SIG-M5 treated with dmso at 0.1 percent for 504 hours (cell line): ENCODE measurements around the gene CERKL.
A peak's percentile ranks its signal among the peaks of the same experiment; 100 is the strongest.
"Not testable (repeated sequence)": the region's sequence is repeated elsewhere in the genome, so short reads cannot be mapped to it uniquely, and the experiment has no call there.

Experiments
- DNase-seq: peaks from one replicate; lab custom pipeline; 2025; ENCODE audit not compliant: unreplicated experiment; lab: John Stamatoyannopoulos, UW

Gene CERKL, protein sequence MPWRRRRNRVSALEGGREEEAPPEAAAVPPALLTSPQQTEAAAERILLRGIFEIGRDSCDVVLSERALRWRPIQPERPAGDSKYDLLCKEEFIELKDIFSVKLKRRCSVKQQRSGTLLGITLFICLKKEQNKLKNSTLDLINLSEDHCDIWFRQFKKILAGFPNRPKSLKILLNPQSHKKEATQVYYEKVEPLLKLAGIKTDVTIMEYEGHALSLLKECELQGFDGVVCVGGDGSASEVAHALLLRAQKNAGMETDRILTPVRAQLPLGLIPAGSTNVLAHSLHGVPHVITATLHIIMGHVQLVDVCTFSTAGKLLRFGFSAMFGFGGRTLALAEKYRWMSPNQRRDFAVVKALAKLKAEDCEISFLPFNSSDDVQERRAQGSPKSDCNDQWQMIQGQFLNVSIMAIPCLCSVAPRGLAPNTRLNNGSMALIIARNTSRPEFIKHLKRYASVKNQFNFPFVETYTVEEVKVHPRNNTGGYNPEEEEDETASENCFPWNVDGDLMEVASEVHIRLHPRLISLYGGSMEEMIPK

DNA sequence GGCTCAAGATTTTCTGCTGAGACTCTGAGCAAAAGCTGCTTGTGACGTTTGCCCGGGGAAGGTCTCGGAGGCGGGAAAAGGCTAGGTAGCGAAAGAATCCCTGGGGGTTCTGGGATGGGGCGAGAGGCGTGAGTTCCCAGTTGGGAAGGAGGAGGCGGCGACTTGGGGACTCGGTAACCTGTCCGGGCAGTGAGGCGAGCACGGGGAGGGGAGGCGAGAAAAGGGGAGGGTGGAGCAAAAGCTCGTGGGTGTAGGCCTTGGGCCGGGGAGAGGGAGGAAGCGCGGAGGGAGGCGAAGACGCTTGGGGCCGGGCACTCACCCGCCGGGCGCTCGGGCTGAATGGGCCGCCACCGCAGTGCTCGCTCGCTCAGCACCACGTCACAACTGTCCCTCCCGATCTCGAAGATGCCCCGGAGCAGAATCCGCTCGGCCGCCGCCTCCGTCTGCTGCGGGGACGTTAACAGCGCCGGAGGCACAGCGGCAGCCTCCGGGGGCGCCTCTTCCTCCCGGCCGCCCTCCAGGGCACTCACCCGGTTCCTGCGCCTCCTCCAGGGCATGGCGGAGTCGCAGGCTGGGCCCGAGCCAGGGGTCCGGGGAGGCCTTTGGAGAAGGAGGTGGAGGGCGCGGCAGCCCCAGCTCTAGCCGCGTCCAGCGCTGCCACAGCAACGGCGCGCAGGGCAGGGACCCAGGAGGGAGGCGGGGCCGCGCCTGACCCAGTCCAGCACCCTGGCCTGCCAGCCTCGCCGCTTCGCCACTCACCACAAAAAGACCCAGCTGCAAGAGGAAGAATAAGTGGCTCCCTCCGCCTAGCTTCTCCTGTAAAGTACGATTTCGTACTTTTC, at the start of gene CERKL:
Gene CERKL (minus strand): TSS at position 656 of the 842 bp plus-strand sequence. CDS start 99 bp downstream, at position 557.
- no peak for DNase-seq

DNA sequence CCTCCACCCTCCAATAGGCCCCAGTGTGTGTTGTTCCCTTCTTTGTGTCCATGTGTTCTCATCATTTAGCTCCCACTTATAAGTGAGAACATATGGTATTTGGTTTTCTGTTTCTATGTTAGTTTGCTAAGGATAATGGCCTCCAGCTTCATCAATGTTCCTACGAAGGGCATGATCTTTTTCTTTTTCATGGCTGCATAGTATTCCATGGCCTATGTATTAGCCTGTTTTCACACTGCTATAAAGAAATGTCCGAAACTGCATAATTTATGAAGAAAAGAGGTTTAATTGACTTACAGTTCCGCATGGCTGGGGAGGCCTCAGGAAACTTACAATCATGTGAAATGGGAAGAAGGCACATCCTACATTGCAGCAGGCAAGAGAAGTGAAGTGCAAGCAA, 45.6 kb upstream of the CERKL start:
- not testable (repeated sequence) for DNase-seq

DNA sequence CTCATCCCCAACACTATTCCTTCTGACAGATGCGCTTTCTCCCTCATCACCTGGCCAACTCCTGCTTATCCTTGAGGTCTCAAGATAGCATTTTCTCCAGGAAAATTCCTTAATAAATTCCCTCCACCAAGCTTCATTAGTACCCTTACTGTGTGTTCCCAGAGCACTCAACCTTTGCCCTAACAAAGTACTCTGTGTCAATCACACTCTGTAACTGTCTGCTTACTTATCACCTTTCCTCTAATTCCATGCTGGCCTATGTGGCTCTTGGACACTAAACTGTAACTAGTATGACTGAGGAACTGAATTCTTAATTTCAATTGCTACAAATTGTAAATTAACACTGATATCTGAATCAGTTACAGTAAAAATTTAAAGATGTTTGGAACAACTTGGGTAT, 41.3 kb upstream of the CERKL start:
- DNase-seq = no peak

DNA sequence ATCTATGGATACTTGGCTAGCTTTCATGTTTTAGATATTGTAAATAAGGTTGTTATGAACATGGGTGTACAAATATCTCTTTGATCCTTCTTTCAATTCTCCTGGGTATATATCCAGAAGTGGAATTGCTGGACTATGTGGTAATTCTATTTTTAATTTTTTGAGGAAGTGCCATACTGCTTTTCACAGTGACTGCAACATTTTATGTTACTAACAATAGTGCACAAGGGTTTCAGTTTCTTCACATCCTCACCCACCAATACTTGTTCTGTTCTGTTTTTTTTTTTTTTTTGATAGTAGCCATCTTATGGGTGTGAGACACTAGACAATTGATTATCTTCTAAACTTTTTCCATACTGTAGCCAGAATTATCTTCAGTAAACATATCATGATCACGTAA, 40.7 kb upstream of the CERKL start:
- peak; percentile 92 for DNase-seq

DNA sequence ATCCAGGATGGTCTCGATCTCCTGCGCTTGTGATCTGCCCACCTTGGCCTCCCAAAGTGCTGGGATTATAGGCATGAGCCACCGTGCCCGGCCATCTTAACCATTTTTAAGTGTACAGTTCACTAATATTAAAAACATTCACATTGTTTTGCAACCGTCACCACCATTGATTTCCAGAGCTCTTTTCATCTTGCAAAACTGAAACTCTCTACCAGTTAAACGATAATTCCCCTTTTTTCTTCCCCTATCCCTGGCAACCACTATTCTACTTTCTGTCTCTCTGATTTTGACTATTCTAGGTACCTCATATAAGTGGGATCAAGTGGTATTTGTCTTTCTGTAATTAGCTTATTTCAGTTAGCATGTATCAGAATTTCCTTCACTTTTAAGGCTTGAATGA, 40.2 kb upstream of the CERKL start:
- peak; percentile 87 for DNase-seq

DNA sequence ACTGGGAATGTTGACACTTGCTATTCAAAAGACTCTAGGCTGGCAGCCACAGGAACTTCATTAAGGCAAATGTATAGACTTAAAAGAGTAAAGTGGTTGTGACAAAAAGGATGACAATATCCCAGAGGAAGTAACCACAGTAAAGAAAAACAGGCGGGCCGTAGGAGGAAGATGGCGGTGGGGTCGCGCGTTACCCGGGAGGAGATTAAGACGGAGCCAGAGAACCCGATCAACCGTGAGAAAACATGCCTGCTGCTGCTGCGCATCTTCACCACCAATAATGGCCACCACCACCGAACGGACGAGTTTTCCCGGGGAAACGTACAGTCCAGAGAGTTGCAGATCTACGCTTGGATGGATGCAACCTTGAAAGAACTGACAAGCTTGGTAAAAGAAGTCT, 37.4 kb upstream of the CERKL start:
- DNase-seq = no peak

DNA sequence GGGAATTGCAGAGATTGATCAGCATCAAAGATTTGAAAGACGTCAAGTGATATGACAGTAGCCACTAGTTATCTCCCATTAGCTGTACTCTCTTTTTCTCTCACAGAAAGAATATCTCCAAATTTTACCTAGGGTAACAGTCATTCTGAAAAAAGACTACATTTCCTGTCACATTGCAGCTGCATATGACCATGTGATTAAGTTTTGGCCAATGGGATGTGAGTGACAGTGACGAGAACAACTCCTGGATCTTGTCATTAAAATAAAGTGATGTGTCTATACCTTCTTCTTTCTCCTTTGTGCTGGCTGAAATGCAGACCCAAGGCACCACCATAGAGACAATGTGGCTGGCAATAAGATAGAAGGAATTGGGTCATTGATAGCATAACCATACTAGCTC, 34.0 kb upstream of the CERKL start:
- no peak for DNase-seq

DNA sequence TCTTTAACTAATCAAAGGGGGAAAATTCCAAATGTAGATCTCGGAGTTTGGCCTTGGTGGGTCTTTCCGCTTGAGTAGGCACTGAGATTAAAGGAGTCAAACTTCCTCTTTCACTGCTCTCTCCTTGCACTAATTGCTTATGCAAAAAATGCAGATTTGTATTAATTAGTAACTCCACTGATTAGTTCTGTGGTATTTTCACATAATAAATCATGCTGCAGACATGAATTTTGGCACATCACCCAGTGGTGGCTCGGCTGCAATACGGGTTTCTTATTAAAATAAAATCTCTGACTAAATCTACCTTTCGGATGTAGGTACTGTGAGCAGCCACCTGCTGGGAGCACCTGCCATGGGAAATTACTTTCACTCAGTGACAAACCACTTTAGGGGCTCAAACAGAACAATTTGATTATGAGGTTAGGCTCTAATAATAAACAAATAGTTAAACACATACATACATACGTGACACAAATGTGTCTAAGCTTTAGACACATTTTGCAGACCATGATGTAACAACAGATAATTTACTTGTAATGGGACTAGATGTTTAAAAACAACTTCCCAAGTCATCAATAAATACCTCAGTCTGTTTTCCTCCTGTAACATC, 29.8 kb upstream of the CERKL start:
- DNase-seq = no peak

DNA sequence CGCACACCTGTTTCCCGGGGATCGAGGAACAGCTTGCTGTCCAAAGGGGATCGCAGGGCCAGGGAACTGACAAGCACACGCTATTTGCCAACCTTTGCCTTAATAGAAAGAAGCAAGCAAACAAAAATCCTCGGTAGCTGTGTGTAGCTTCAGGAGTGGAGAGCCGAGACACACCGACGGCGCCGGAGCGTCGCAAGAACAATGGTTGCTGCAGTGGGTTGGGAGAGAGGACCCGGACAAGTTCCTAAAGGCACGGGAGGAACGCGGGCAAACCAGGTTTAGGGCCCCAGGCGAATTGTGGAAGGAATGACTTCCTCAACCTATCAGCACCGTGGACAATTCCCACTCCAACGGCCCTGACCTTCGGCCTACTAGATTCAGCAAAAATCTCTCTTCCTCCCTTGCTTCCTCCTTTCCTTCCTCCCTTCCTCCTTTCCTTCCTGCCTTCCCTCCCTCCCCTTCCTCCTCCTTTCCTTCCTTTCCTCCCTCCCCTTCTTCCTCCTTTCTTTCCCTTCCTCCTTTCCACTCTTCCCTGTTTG, 28.3 kb upstream of the CERKL start:
- DNase-seq = no peak

DNA sequence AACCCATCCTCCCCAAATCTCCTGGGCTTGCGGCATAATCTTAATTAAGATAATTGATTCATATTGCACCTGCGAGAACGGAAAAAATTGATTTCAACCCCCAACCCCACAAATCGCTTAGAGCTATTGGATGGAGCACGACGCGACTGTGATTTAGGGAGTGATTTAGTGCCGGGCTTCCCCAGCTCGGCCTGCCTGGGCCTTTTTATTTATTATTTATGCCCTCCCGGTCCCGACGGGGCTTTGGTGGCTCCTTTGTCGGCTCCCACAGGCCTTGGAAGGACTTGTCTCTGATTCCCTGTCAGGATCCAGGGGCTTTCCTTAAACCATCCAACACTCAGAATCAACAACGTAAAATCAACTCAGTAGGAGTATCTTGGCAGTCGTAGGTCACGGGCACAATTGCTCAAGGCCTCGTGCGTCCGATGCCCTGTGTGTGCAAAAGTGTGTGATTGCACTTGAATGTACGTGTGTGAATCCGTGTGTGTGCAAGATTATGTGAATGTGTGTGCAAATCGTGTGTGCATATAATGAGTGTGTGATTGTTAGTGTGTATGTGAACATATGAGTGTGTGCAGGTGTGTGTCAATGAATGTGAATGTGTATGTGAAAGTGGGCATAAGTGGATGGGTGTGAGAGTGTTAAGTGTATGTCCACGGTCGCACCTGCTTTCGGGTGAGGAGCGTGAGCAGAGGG, 27.7 kb upstream of the CERKL start:
- no peak for DNase-seq

DNA sequence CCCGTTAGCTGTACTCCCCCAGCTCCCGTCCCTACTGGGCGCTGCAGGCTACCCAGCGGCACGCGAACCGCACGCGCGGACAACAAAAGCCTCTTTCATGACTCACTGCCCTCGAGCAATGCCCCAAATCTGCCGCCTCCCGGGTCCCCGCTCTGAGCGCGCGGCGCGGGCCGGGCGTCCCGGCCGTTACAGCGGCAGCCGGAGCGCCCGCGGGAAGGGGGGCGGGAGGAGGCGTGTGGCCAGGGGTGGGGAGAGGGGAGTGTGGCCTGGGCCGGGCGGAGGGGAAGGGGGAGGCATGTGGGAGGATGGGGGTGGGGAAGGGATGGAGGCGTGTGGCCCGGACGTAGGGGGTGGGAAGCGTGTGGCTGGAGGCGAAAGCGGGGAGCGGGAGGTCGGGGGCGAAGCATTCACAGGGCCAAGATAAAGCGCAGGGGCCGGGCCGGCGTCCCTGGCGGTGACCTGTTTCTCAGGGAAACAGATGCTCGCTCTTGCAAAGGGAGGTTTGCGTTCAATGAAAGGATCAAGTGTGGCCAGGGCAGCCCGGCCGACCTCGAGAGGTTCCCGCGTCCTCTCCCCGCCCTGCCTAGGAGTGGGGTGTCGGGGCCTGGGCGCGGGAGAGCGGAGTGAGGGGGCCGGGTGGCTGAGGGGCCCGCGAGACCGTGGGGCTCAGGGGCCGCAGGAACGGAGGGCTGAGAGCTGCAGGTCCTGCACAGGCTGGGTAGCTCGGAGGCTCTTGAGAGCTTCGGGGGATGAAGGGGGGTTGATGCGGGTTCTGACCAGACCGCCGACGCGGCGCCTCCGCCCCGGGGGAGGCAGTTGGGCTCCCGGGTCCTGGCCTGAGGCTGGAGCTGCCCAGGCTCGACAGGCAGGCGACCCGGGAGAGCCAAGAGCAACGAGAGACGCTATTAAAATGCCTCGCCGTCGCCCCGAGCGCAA, 26.9 kb upstream of the CERKL start:
- no peak for DNase-seq

DNA sequence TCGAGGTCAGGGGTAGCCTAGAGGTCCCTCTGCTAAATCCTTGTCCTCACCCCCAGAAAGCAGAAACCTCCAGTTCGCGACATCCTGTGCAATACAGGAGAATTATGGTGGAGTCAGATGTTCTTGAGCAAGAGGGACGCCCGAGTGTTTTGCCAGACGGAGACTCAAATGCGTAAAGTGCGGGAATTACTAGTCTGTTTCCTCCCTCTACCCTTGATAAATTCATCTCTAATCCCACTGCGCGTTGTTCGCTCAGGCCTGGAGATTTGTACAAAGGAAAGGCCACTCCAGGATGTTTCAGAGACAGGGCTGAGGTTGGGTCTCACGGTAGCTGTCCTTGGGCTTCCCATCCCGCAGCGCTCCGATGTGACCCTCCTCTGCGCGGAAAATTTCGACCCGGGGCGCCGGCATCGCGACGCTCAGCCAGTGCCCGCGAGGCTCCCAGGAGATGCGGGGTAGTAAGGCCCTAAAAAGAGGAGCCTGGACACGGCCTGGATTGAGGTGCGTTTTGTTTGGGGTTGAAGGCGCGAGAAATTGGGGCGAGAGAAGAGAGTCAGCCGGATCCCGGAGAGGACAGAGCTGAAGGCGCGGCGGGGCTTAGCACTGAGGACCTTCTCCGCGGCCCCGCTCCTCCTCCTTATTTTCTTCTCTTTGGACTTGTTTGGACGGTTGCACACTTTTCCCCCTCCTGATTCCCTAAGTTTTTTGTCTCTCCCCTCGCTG, 26.1 kb upstream of the CERKL start:
- DNase-seq = no peak

DNA sequence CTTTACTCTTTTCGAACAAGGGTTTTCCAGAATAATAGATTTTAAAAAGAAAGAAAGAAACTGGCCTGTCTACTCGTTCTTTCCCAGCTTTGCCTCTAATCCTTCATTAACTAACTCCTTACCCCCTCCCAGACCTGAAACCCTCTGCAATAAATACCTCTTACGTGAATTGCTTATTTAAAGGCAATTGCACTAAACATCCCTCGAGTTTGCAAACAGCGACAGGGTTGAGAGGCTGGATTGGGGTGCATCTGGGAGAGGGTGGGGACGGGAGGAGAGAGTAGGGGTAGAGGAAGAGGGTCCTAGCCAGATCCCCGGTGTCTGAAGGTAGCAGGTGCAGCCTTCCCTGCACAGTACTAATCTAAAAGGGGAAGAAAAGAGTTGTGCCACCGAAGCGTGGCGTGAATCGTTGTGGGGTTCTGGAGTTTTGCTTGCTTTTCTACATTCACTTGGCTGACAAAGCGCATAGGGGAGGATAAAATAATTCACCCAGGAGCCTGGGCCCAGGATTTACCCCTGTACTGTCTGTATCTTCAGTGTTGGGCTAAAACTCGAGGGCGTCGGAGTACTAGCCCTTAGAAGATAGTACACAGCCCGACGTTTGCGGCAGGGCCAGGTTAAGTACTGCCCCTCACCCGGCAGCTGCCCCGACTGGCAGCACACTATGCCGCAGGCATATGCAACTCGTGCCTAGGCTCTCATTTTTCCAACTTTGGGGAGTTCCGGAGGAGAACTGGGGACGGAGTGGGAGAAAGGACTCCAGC, 25.3 kb upstream of the CERKL start:
- DNase-seq = no peak

DNA sequence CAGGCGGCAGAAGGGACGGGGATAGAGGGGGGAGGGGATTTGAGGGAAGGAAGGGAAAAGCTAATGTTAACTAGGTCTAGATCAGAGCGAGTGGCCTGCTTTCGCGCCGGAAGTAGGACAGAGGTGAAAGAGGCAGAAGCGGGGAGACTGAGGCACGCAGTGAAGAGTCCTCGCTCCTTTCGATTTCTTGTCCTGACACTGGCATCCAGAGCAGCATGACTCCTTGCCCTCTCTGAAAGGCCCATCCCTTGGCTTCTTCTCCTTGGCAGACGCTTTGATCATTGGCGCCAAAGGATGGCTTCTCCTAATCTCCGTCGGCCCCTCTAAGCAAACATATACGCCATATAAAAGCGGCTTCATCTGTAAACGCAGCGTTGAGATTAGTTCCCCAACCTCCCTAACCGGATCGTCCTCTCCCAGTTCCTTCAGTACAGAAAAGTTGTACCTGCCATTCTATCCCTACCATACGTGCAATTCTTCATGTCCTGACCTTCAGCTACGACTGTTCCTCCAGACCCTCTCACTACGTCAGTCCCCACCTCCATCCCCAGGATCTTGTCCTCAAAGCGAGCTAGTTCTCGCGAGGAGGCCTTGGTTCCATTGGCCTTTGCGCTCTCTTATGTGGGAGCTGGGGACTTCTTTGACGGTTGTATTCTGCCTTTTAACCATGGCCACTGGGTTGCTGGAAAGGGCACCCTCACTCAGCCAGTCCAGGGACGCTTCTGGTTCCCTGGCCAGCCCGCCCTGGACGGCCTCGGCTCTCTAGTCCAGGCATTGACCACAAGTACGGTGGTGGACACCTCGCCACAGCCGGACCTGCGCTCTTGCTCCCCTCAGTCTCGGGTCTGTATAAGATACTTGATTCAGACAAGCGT, 24.3 kb upstream of the CERKL start:
- DNase-seq = no peak

DNA sequence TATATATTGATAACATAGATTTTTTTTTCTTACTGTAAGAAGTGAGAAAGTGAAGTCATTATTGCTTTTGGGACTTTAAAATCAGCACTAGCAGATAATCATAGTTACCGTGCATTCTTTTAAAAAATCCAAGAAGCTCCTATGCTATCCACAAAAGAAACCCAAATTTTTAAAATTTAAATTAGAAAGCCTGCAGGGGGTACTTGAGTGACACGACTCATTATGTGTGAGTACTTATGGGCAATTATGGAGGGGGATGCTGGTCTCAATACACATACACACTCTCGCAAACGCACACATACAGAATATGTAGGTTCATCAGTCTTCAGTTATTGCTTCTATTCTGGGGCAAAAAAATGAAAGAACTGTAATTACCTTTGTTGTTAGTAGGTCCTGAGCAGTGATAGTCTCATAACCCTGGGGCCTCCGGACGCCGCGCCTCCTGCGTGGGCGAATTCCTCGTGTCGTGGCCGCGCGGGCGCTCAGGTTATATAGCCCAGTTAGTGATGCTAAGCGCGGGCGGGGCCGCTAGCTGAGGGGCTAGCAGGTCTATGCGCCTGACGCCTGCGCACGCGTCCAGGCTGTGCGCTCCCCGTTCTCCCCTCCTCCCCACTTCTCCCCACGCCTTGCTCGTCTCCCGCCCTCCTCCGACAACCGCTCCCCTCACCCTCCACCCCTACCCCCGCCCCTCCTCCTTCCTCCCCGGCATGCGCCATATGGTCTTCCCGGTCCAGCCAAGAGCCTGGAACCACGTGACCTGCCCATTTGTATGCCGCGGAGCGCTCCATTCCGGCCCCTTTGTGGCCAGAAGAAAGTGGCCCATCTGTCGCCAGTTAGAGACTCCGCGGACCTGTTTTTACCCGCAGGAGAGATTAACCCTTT, 23.4 kb upstream of the CERKL start, which contains the start of gene NEUROD1:
Gene NEUROD1 (minus strand): TSS at position 463 of the 882 bp plus-strand sequence. CDS start 1,657 bp downstream, outside the sequence.
- no peak for DNase-seq

DNA sequence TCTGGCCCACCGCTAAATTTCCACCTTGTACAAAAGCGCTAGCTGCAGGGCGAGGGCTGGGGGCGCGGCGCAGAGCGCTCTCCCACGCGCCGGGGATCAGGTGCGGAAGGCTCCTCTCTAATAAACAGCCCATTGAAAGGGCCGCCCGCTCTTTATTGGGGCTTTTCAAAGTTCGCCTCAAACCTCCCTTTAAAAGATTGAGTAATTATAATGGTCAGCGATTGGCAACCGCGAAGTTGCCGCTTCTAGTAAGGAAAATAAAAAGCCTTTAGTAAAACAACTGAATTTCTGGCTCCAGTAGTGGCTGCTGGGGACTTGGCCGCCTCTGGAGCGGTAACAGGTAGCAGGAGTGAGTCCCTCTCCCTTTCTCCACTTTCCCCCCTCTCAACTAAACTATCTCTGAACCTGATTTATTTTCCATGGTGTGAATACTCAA, 22.7 kb upstream of the CERKL start:
- no peak for DNase-seq
